Neural progenitor cell (in vitro differentiated cells): ENCODE data around the gene GATA2. TPM values are rescaled to one million over a fixed set of nuclear protein-coding genes. Genes with fewer than 3 reads are reported as not detected.
A peak's percentile ranks its signal among the peaks of the same experiment; 100 is the strongest.

ENCODE experiments used
- DNase-seq: peaks from one replicate; pipeline ENCODE4 v3.0.0-alpha.2; 2016; ENCODE audit warnings: low spot score
- H2AFZ ChIP-seq: fragments of 200-600 bp; sonication (generic); replicated peaks from 2 replicates; pipeline ENCODE4 v1.6.1; 2016; ENCODE audit warnings: antibody characterized with exemption
- H3F3A ChIP-seq: fragments of 200-600 bp; sonication (generic); 2 replicates; pipeline ENCODE4 v1.6.1; 2016; ENCODE audit warnings: antibody characterized with exemption, low read depth
- H3K27ac ChIP-seq: fragments of 200-600 bp; sonication (generic); 2 replicates; pipeline ENCODE4 v1.5.1; 2016; ENCODE audit warnings: mild to moderate bottlenecking
- H3K27me3 ChIP-seq: fragments of 200-600 bp; sonication (generic); 2 replicates; pipeline ENCODE4 v1.6.1; 2016; ENCODE audit warnings: mild to moderate bottlenecking, moderate library complexity
- H3K36me3 ChIP-seq: fragments of 200-600 bp; sonication (generic); 2 replicates; pipeline ENCODE4 v1.5.1; 2016
- H3K4me1 ChIP-seq: fragments of 200-600 bp; sonication (generic); 2 replicates; pipeline ENCODE4 v1.6.1; 2016; ENCODE audit warnings: mixed run types
- H3K4me2 ChIP-seq: fragments of 200-600 bp; sonication (generic); 2 replicates; pipeline ENCODE4 v1.6.1; 2016
- H3K4me3 ChIP-seq: fragments of 200-600 bp; sonication (generic); 2 replicates; pipeline ENCODE4 v1.5.1; 2016
- H3K79me2 ChIP-seq: fragments of 200-600 bp; sonication (generic); 2 replicates; pipeline ENCODE4 v1.6.1; 2016; ENCODE audit warnings: low read depth
- H3K9ac ChIP-seq: fragments of 200-600 bp; sonication (generic); 2 replicates; pipeline ENCODE4 v1.6.1; 2016
- H3K9me3 ChIP-seq: fragments of 200-600 bp; sonication (generic); 2 replicates; pipeline ENCODE4 v1.5.1; 2016; ENCODE audit warnings: low read depth
- H4K20me1 ChIP-seq: fragments of 200-600 bp; sonication (generic); 2 replicates; pipeline ENCODE4 v1.6.1; 2016; ENCODE audit warnings: low read depth
- H3K27ac Mint-ChIP-seq: 3 replicates; pipeline ENCODE4 v1.8.0; 2021; ENCODE audit warnings: mixed read lengths
- H3K27me3 Mint-ChIP-seq: 2 replicates; pipeline ENCODE4 v1.8.0; 2022; ENCODE audit warnings: low read depth, mild to moderate bottlenecking, inconsistent platforms, moderate library complexity, mixed read lengths; ENCODE audit not compliant: insufficient read depth
- H3K36me3 Mint-ChIP-seq: 3 replicates; pipeline ENCODE4 v1.8.0; 2021; ENCODE audit warnings: mixed read lengths
- H3K4me1 Mint-ChIP-seq: 3 replicates; pipeline ENCODE4 v1.8.0; 2021; ENCODE audit warnings: mixed read lengths
- H3K4me3 Mint-ChIP-seq: 3 replicates; pipeline ENCODE4 v1.8.0; 2021; ENCODE audit warnings: mild to moderate bottlenecking, moderate library complexity, mixed read lengths
- H3K9me3 Mint-ChIP-seq: 3 replicates; pipeline ENCODE4 v1.8.0; 2020; ENCODE audit warnings: mixed read lengths
- CTCF ChIP-seq: fragments of 200-600 bp; sonication (generic); IDR thresholded peaks from 2 replicates; pipeline ENCODE4 v1.5.1; 2017; ENCODE audit warnings: antibody characterized with exemption, mild to moderate bottlenecking
- EZH2 ChIP-seq: fragments of 200-600 bp; sonication (generic); IDR thresholded peaks from 2 replicates; pipeline ENCODE4 v1.6.1; 2017; ENCODE audit warnings: antibody characterized with exemption, mild to moderate bottlenecking, moderate library complexity
- EZH2phosphoT487 ChIP-seq: fragments of 200-600 bp; sonication (generic); IDR thresholded peaks from 2 replicates; pipeline ENCODE4 v1.6.1; 2017; ENCODE audit warnings: antibody characterized with exemption
- total RNA-seq: library from RNA; depleted of rRNA; stranded (reverse); fragments of >200 nt; gene quantifications from 2 replicates; pipeline ENCODE4 v1.2.3, GENCODE V29; 2015; ENCODE audit warnings: low replicate concordance

The GATA2 gene
- total RNA-seq, 1 donor from 2014 or later = not detected

DNA sequence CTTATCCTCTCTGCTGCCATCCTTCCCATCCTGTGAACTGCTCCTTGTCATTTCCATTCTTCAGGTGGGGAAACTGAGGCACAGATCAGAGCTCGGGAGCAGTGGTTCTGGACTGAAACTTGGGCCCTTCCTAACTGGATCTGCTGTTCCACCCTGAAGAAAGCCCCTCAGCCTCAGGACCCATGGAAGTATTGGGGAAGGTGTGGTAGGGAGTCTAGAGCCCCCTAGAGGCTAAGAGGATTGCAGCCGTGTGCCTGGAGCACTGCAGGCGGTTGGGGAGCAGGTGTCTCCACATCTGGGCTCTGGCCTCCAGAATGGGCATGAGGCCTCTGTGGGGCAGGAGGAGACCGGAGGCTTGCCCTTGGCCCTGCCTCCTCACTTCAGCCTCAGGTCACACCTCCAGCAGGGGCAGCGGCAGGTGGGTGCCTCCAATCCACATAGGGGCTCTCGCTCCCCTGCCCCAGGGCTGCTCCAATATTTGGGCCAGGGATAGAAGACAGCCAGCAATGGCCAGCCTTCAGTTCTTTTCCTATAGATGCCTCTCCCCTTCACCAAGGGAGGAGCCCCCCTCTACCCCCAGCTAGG, 54.4 kb downstream of the GATA2 start:
- Mint-ChIP-seq H3K27ac (no peak overlapping the region), H3K4me1 (peaks cover 2% of the 10 kb centered on the region), H3K36me3 (no peaks in the 10 kb centered on the region), H3K4me3 (no peak overlapping the region), H3K9me3 (no peaks in the 10 kb centered on the region), H3K27me3 (peaks cover 12% of the 10 kb centered on the region)
- no peak overlapping the region for H3K9ac ChIP-seq
- TF ChIP-seq CTCF (peak; percentile 70), EZH2phosphoT487 (no peak)
- H3K79me2 ChIP-seq = no peaks in the 10 kb centered on the region
- H3K27me3 ChIP-seq = peaks cover 20% of the 10 kb centered on the region
- H3K27ac ChIP-seq = no peak overlapping the region
- no peaks in the 10 kb centered on the region for H4K20me1 ChIP-seq
- DNase-seq = peak; percentile 48
- H3K4me2 ChIP-seq = no peak overlapping the region
- no peak overlapping the region for H2AFZ ChIP-seq
- H3K36me3 ChIP-seq = no peaks in the 10 kb centered on the region
- peaks cover 5% of the 10 kb centered on the region for H3F3A ChIP-seq
- H3K4me3 ChIP-seq = no peak overlapping the region
- H3K9me3 ChIP-seq = no peaks in the 10 kb centered on the region
- H3K4me1 ChIP-seq = peaks cover 9% of the 10 kb centered on the region

DNA sequence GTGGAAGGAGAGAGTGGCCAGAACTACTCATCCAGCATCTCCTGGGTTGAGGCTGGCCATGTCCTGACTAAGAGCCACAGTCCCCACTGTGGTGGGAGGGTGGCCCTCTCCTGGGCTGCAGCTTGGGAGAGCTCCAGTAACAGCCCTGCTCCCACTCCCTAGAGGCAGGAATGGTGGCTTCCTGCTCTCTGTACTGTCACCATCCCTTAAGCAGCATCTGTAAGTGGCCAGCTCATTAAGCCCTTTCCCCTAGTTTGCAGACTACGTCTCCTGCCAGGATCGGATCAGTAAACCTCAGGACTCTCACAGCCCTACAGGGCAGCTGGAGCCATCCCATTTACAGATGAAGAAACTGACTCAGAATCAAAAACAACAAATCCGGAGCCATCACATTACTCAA, 56.8 kb downstream of the GATA2 start:
- no peaks in the 10 kb centered on the region for H3K9me3 Mint-ChIP-seq
- no peak overlapping the region for H3K4me3 Mint-ChIP-seq
- H3K9me3 ChIP-seq = no peaks in the 10 kb centered on the region
- H3K36me3 ChIP-seq = no peaks in the 10 kb centered on the region
- no peak overlapping the region for H3K9ac ChIP-seq
- no peak for DNase-seq
- H3K4me2 ChIP-seq = no peak overlapping the region
- no peaks in the 10 kb centered on the region for H3K36me3 Mint-ChIP-seq
- H3K27ac ChIP-seq = no peak overlapping the region
- H3K4me3 ChIP-seq = no peak overlapping the region
- no peaks in the 10 kb centered on the region for H4K20me1 ChIP-seq
- peaks cover 15% of the 10 kb centered on the region for H3K4me1 Mint-ChIP-seq
- peaks cover 17% of the 10 kb centered on the region for H3K4me1 ChIP-seq
- no peaks in the 10 kb centered on the region for H3K79me2 ChIP-seq
- peaks cover 14% of the 10 kb centered on the region for H3F3A ChIP-seq
- peaks cover 28% of the 10 kb centered on the region for H3K27me3 Mint-ChIP-seq
- TF ChIP-seq EZH2phosphoT487 = no peak
- no peak for TF ChIP-seq CTCF
- no peak for TF ChIP-seq EZH2
- no peak overlapping the region for H3K27ac Mint-ChIP-seq
- H3K27me3 ChIP-seq = peaks cover 40% of the 10 kb centered on the region
- H2AFZ ChIP-seq = no peak overlapping the region

GRCh38 chr3:128435561-128435960, 57.4 kb downstream of the GATA2 start:
- Histone ChIP-seq H3K9ac (no peak overlapping the region), H4K20me1 (no peaks in the 10 kb centered on the region), H3K36me3 (no peaks in the 10 kb centered on the region), H3K27me3 (peaks cover 47% of the 10 kb centered on the region), H3F3A (peaks cover 14% of the 10 kb centered on the region), H2AFZ (no peak overlapping the region), H3K79me2 (no peaks in the 10 kb centered on the region), H3K4me2 (no peak overlapping the region), H3K4me1 (peaks cover 17% of the 10 kb centered on the region), H3K9me3 (no peaks in the 10 kb centered on the region), H3K27ac (no peak overlapping the region), H3K4me3 (no peak overlapping the region)
- no peaks in the 10 kb centered on the region for H3K36me3 Mint-ChIP-seq
- H3K27ac Mint-ChIP-seq = no peak overlapping the region
- no peak for DNase-seq
- peaks cover 34% of the 10 kb centered on the region for H3K27me3 Mint-ChIP-seq
- H3K4me1 Mint-ChIP-seq = peaks cover 19% of the 10 kb centered on the region
- H3K9me3 Mint-ChIP-seq = no peaks in the 10 kb centered on the region
- TF ChIP-seq CTCF = no peak
- TF ChIP-seq EZH2 = no peak
- no peak for TF ChIP-seq EZH2phosphoT487
- no peak overlapping the region for H3K4me3 Mint-ChIP-seq
